Stomach (tissue), 9 donors: ENCODE measurements around the gene B3GAT2. TPM values are rescaled to one million over a fixed set of nuclear protein-coding genes. Genes with fewer than 3 reads are reported as not detected.

ENCODE experiments used
- DNase-seq, 2 donors: peaks; one replicate each; pipeline versions ENCODE4 v3.0.0 to v3.0.0-alpha.2; 2013 to 2019
- H3K27ac ChIP-seq, 5 donors: fragments of 200-600 bp in 4 of 5; sonication (generic) in 4 of 5; one replicate each; pipeline ENCODE4 v1.5.1; 2013 to 2019; ENCODE audit warnings: mild to moderate bottlenecking in 1 of 5, moderate library complexity in 1 of 5
- H3K27me3 ChIP-seq, 3 donors: fragments of 200-600 bp; sonication (generic); one replicate each; pipeline ENCODE4 v1.5.1; 2017 to 2019; ENCODE audit warnings: mixed run types in 1 of 3
- H3K36me3 ChIP-seq, 4 donors: fragments of 200-600 bp; sonication (generic); 1 replicate in 3 of 4; 2 replicates in 1 of 4; pipeline ENCODE4 v1.5.1; 2016 to 2019
- H3K4me1 ChIP-seq, 4 donors: fragments of 200-600 bp; sonication (generic); one replicate each; pipeline ENCODE4 v1.5.1; 2016 to 2019
- H3K4me3 ChIP-seq, 4 donors: fragments of 200-600 bp; sonication (generic) in 3 of 4; one replicate each; pipeline ENCODE4 v1.5.1; 2016 to 2019; ENCODE audit warnings: mild to moderate bottlenecking in 1 of 4
- H3K9me3 ChIP-seq, 4 donors: fragments of 200-600 bp; sonication (generic); one replicate each; pipeline ENCODE4 v1.5.1; 2016 to 2019
- EP300 ChIP-seq: sonication (generic); formaldehyde crosslinking; IDR thresholded peaks from one replicate; pipeline ENCODE4 v1.6.1; 2017; ENCODE audit warnings: antibody characterized with exemption
- POLR2A ChIP-seq, 4 donors: fragments of 450-650 bp; IDR thresholded peaks; one replicate each; pipeline ENCODE4 v1.6.1; 2016; ENCODE audit warnings: antibody characterized with exemption in 4 of 4, control low read depth in 2 of 4, mild to moderate bottlenecking in 1 of 4, moderate library complexity in 1 of 4
- POLR2AphosphoS5 ChIP-seq, 3 donors: sonication (generic); formaldehyde crosslinking; IDR thresholded peaks; one replicate each; pipeline ENCODE4 v1.6.1; 2016; ENCODE audit warnings: antibody characterized with exemption in 3 of 3
- WGBS, 5 donors: extraction: QIAGEN DNeasy Blood & Tissue Kit in 3 of 5; methylation state at CpG; one replicate each; pipeline versions ENCODE4 v1.1.5 to v1.1.7; 2013 to 2018; 5-methylcytosine and 5-hydroxymethylcytosine counted together
- intact Hi-C: fragments of 100-400 bp; cut with DNase I; formaldehyde crosslinking; loops from one replicate; pipeline ENCODE4 v1.15.1; 2023; ENCODE audit warnings: low total_unique reads
- polyA plus RNA-seq, 3 donors: library from polyadenylated mRNA; stranded (reverse); fragments of 200-250 nt; gene quantifications; one replicate each; pipeline ENCODE4 v1.2.3, GENCODE V29; 2013
- total RNA-seq, 5 donors: library from RNA; depleted of rRNA; stranded (reverse); fragments of >200 nt; gene quantifications; one replicate each; pipeline versions ENCODE4 v1.1.0 to v1.2.3, GENCODE V29; 2014 to 2016
- TF ChIP-seq, protein P1 (sequence below), 7 experiments: fragments of 450-650 bp in 4 of 7; fragments of 200-600 bp in 3 of 7; sonication (generic) in 3 of 7; IDR thresholded peaks; one replicate each; pipeline ENCODE4 v1.5.1; 2016 to 2019; ENCODE audit warnings: antibody characterized with exemption in 7 of 7, control low read depth in 2 of 7, mild to moderate bottlenecking in 1 of 7
- donor health status: healthy with polysubstance abuse.
- donor health status: Bipolar disorder and iron deficiency.
- donor health status: healthy.

B3GAT2 gene
- total and polyA plus RNA-seq, 8 donors: 0.06 to 1.1 (median 0.14) TPM; not detected in 4

DNA sequence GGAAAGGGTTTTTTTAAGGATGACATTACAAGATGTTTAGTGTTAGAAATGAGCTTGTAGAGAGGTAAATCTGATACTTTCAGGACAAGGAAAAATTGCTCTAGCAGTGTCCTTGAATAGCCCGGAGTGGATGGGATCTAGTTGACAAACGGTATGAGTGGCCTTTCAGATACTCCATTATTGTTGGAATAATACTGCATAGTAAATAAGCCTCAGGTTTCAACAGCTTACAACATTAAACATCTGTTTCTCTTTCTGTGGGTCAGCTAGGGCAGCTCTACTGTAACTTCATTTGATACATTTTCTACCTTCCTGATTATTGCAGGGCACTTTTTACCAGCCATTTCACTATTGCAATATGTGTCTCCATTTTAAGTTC is 118.0 kb downstream of the B3GAT2 start:
- TF ChIP-seq POLR2AphosphoS5 (IDR thresholded peaks at IDR 0.05) (no peak), POLR2A (IDR thresholded peaks at IDR 0.05) (no peak), EP300 (no peak)
- TF ChIP-seq, protein P1, sequence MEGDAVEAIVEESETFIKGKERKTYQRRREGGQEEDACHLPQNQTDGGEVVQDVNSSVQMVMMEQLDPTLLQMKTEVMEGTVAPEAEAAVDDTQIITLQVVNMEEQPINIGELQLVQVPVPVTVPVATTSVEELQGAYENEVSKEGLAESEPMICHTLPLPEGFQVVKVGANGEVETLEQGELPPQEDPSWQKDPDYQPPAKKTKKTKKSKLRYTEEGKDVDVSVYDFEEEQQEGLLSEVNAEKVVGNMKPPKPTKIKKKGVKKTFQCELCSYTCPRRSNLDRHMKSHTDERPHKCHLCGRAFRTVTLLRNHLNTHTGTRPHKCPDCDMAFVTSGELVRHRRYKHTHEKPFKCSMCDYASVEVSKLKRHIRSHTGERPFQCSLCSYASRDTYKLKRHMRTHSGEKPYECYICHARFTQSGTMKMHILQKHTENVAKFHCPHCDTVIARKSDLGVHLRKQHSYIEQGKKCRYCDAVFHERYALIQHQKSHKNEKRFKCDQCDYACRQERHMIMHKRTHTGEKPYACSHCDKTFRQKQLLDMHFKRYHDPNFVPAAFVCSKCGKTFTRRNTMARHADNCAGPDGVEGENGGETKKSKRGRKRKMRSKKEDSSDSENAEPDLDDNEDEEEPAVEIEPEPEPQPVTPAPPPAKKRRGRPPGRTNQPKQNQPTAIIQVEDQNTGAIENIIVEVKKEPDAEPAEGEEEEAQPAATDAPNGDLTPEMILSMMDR (IDR thresholded peaks at IDR 0.05): no peak
- no peak overlapping the region for H3K27ac ChIP-seq
- DNase-seq: no peak
- intact Hi-C loops: no loop called here
- H3K27me3 ChIP-seq: no peaks in the 10 kb centered on the region
- 81 to 93% (median 84%) methylated on average over 2 of the region's 2 CpGs for WGBS, 5 donors
- H3K9me3 ChIP-seq: no peaks in the 10 kb centered on the region
- H3K4me3 ChIP-seq: no peak overlapping the region
- H3K36me3 ChIP-seq: peaks cover 0 to 21% (median 4%) of the 10 kb centered on the region in 4 donors
- peaks cover 0 to 3% (median 0%) of the 10 kb centered on the region in 4 donors for H3K4me1 ChIP-seq

DNA sequence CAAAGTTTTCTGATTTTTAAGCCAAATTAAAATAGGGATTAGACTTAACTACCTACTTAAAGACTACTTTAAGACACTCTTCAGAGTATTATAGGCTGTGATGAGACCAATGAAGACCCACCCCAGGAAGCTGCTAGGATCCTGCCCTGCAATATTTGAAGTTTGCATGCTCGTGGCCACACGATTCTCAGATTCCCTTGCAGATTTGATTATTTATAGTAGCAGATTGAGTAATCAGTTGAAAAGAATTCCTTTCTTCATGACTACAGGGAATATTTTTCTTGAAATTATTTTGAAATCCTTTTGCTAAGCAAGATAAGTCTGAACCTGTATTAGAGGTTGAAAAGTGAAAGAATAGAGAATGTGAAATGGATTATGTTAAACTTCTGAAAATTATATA is 122.3 kb downstream of the B3GAT2 start:
- WGBS, 5 donors: 52 to 82% (median 72%) methylated on average over 2 of the region's 2 CpGs
- H3K36me3 ChIP-seq: peaks cover 0 to 5% (median 0%) of the 10 kb centered on the region in 4 donors
- H3K27me3 ChIP-seq: no peaks in the 10 kb centered on the region
- H3K9me3 ChIP-seq: no peaks in the 10 kb centered on the region
- TF ChIP-seq POLR2AphosphoS5 (IDR thresholded peaks at IDR 0.05) (no peak), EP300 (no peak), POLR2A (IDR thresholded peaks at IDR 0.05) (no peak)
- TF ChIP-seq, protein P1 (IDR thresholded peaks at IDR 0.05): no peak
- DNase-seq: no peak
- intact Hi-C loops: no loop called here
- H3K27ac ChIP-seq: no peak overlapping the region
- peaks cover 0 to 3% (median 0%) of the 10 kb centered on the region in 4 donors for H3K4me1 ChIP-seq
- H3K4me3 ChIP-seq: no peak overlapping the region

DNA sequence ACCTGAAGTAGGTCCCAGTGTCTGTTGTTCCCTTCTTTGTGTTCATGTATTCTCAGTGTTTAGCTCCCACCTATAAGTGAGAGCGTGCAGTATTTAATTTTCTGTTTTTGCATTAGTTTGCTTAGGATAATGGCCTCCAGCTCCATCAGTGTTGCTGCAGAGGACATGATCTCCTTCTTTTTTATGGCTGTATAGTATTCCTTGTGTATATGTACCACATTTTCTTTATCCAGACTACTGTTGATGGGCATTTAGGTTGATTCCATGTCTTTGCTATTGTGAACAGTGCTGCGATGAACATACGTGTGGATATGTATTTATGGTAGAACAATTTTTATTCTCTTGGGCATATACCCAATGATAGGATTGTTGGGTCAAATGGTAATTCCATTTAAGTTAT is 125.4 kb downstream of the B3GAT2 start:
- intact Hi-C loops: no loop called here

DNA sequence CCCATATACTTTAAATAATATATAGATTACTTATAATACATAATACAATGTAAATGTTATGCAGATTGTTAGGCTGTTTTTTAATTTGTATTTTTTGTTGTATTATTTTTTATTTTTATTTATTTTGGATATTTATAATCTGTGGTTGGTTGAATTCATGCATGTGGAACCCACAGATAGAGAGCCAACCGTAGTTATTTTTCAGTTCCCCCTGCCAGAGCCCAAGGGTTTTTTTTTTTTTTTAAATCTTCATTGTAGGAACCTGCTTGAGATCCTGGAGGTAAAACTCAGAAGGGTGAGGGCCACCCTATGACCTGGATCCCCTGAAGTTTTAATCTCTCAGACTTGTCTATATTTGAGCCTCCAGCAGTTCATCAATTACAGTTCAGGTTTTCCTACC is 133.2 kb downstream of the B3GAT2 start:
- 90 to 100% (median 100%) methylated on average over 1 of the region's 1 CpG for WGBS, 5 donors
- Histone ChIP-seq H3K27ac (no peak overlapping the region), H3K36me3 (peaks cover 0 to 6% (median 3%) of the 10 kb centered on the region in 4 donors), H3K9me3 (no peaks in the 10 kb centered on the region), H3K27me3 (no peaks in the 10 kb centered on the region), H3K4me3 (no peak overlapping the region), H3K4me1 (peaks cover 0 to 20% (median 7%) of the 10 kb centered on the region in 4 donors)
- DNase-seq: no peak
- TF ChIP-seq POLR2A (IDR thresholded peaks at IDR 0.05) (no peak), POLR2AphosphoS5 (IDR thresholded peaks at IDR 0.05) (no peak)
- intact Hi-C loops: no loop called here

More for the DNA sequence above, 125.4 kb downstream of the B3GAT2 start:
- H3K4me3 ChIP-seq: no peak overlapping the region
- no peaks in the 10 kb centered on the region for H3K27me3 ChIP-seq
- no peaks in the 10 kb centered on the region for H3K9me3 ChIP-seq
- H3K27ac ChIP-seq: no peak overlapping the region
- 97 to 100% (median 99%) methylated on average over 3 of the region's 3 CpGs for WGBS, 5 donors
- DNase-seq: no peak
- no peaks in the 10 kb centered on the region for H3K36me3 ChIP-seq
- peaks cover 0 to 3% (median 0%) of the 10 kb centered on the region in 4 donors for H3K4me1 ChIP-seq
- TF ChIP-seq, protein P1 (IDR thresholded peaks at IDR 0.05): no peak
- TF ChIP-seq POLR2A (IDR thresholded peaks at IDR 0.05) (no peak), EP300 (no peak), POLR2AphosphoS5 (IDR thresholded peaks at IDR 0.05) (no peak)

DNA sequence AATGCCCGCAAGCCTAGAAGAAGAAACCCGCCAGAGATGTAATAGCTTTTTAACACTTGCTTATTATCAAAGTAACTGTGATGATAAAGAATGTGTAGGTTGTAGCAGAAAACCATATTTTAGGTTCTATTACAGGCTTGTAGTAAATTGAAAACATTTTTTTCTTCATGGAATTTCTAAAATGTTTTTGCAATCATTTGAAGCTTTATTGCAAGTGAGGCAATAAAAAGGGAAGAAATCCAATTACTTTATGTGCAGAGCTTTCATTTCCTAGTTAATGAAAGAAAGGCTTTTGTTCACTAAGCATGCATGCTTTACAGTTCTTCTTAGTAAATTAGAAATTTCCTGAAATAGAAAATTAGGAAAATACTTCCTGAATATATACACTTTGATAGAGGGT is 135.1 kb downstream of the B3GAT2 start:
- DNase-seq: no peak
- no peaks in the 10 kb centered on the region for H3K9me3 ChIP-seq
- 53 to 98% (median 58%) methylated on average over 2 of the region's 2 CpGs for WGBS, 5 donors
- no peak overlapping the region for H3K27ac ChIP-seq
- H3K36me3 ChIP-seq: peaks cover 0 to 6% (median 3%) of the 10 kb centered on the region in 4 donors
- H3K4me3 ChIP-seq: no peak overlapping the region
- H3K27me3 ChIP-seq: no peaks in the 10 kb centered on the region
- peaks cover 0 to 20% (median 7%) of the 10 kb centered on the region in 4 donors for H3K4me1 ChIP-seq
- intact Hi-C loops: no loop called here
- TF ChIP-seq POLR2A (IDR thresholded peaks at IDR 0.05): no peak
- TF ChIP-seq EP300: no peak
- TF ChIP-seq POLR2AphosphoS5 (IDR thresholded peaks at IDR 0.05): no peak
- TF ChIP-seq, protein P1 (IDR thresholded peaks at IDR 0.05): no peak
